ENCODE data around the gene KCNA2. TPM values are rescaled to one million over a fixed set of nuclear protein-coding genes. Genes with fewer than 3 reads are reported as not detected.

KCNA2 gene
- total RNA-seq, 1 experiment from 2014 or later: 1.1 TPM

- ChIA-PET CTCF (no interaction called here), POLR2A (no interaction called here)
- H3K27me3 ChIP-seq (ENCODE audit: control insufficient read depth, insufficient read depth, low read length): peaks cover under 1% of the 10 kb centered on the region; the same call in 1 of the 2 replicates
- no peak for TF ChIP-seq REST (IDR thresholded peaks at IDR 0.05; ENCODE audit: insufficient read depth in 1 of 2, low read depth in 2 of 2, low read length in 1 of 2)
- no peak for TF ChIP-seq TCF7L2 (IDR thresholded peaks at IDR 0.05; ENCODE audit: low read depth, low read length)
- TF ChIP-seq SIN3A (IDR thresholded peaks at IDR 0.05; ENCODE audit: borderline replicate concordance, insufficient read depth, low read depth, low read length): no peak
- no peak for TF ChIP-seq POLR2AphosphoS5 (IDR thresholded peaks at IDR 0.05; ENCODE audit: low read depth, low read length)
- TF ChIP-seq CTCF (IDR thresholded peaks at IDR 0.05): no peak
- no peak for DNase-seq (ENCODE audit: low read depth, low spot score)
- no peaks in the 10 kb centered on the region for H3K9me3 ChIP-seq (ENCODE audit: control insufficient read depth, insufficient read depth, low read depth, low read length)
- no peak overlapping the region for H3K4me3 ChIP-seq (ENCODE audit: low read depth in 2 of 2, low read length in 2 of 2)
- no peak for ATAC-seq
- H3K27ac ChIP-seq (ENCODE audit: low read length): no peak overlapping the region
- intact Hi-C loops (cut with micrococcal nuclease; ENCODE audit: unreplicated experiment): no loop called here
- in situ Hi-C loops (cut with HindIII; ENCODE audit: low pct_unique_long_range_greater_than_20kb, low sequenced_read_pairs): no loop called here
- H3K4me1 ChIP-seq (ENCODE audit: control insufficient read depth, insufficient read depth, low read length): no peaks in the 10 kb centered on the region
- BruUV-seq (replicated peaks): no TSS peak
- H3K36me3 ChIP-seq (ENCODE audit: control insufficient read depth, insufficient read depth, low read length): no peaks in the 10 kb centered on the region
These were observed 3.7 kb downstream of the KCNA2 start for GRCh38 chr1:110602466-110602865.

GRCh38 chr1:110601332-110601731 lies 4.8 kb downstream of the KCNA2 start:
- Histone ChIP-seq H3K27me3 (ENCODE audit: control insufficient read depth, insufficient read depth, low read length) (no peaks in the 10 kb centered on the region; the same call in 1 of the 2 replicates), H3K4me1 (ENCODE audit: control insufficient read depth, insufficient read depth, low read length) (no peaks in the 10 kb centered on the region), H3K27ac (ENCODE audit: low read length) (no peak overlapping the region), H3K9me3 (ENCODE audit: control insufficient read depth, insufficient read depth, low read depth, low read length) (no peaks in the 10 kb centered on the region), H3K4me3 (ENCODE audit: low read depth in 2 of 2, low read length in 2 of 2) (no peak overlapping the region), H3K36me3 (ENCODE audit: control insufficient read depth, insufficient read depth, low read length) (no peaks in the 10 kb centered on the region)
- BruUV-seq (replicated peaks): no TSS peak
- ATAC-seq (no peak), DNase-seq (ENCODE audit: low read depth, low spot score) (no peak)
- intact Hi-C loops (cut with micrococcal nuclease; ENCODE audit: unreplicated experiment) (no loop called here), in situ Hi-C loops (cut with HindIII; ENCODE audit: low pct_unique_long_range_greater_than_20kb, low sequenced_read_pairs) (no loop called here)
- no peak for TF ChIP-seq SIN3A (IDR thresholded peaks at IDR 0.05; ENCODE audit: borderline replicate concordance, insufficient read depth, low read depth, low read length)
- no peak for TF ChIP-seq POLR2AphosphoS5 (IDR thresholded peaks at IDR 0.05; ENCODE audit: low read depth, low read length)
- ChIA-PET CTCF (no interaction called here), POLR2A (no interaction called here)

GRCh38 chr1:110600716-110601115 lies 5.4 kb downstream of the KCNA2 start:
- Histone ChIP-seq H3K4me3 (ENCODE audit: low read depth in 2 of 2, low read length in 2 of 2) (no peak overlapping the region), H3K27me3 (ENCODE audit: control insufficient read depth, insufficient read depth, low read length) (no peaks in the 10 kb centered on the region), H3K9me3 (ENCODE audit: control insufficient read depth, insufficient read depth, low read depth, low read length) (no peaks in the 10 kb centered on the region), H3K27ac (ENCODE audit: low read length) (no peak overlapping the region), H3K4me1 (ENCODE audit: control insufficient read depth, insufficient read depth, low read length) (no peaks in the 10 kb centered on the region), H3K36me3 (ENCODE audit: control insufficient read depth, insufficient read depth, low read length) (no peaks in the 10 kb centered on the region)
- intact Hi-C loops (cut with micrococcal nuclease; ENCODE audit: unreplicated experiment) (no loop called here), in situ Hi-C loops (cut with HindIII; ENCODE audit: low pct_unique_long_range_greater_than_20kb, low sequenced_read_pairs) (no loop called here)
- DNase-seq (ENCODE audit: low read depth, low spot score) (no peak), ATAC-seq (no peak)
- no TSS peak for BruUV-seq (replicated peaks)
- POLR2A ChIA-PET: no interaction called here
- CTCF ChIA-PET: no interaction called here
- TF ChIP-seq SIN3A (IDR thresholded peaks at IDR 0.05; ENCODE audit: borderline replicate concordance, insufficient read depth, low read depth, low read length) (no peak), REST (IDR thresholded peaks at IDR 0.05; ENCODE audit: insufficient read depth in 1 of 2, low read depth in 2 of 2, low read length in 1 of 2) (no peak), POLR2AphosphoS5 (IDR thresholded peaks at IDR 0.05; ENCODE audit: low read depth, low read length) (no peak), TCF7L2 (IDR thresholded peaks at IDR 0.05; ENCODE audit: low read depth, low read length) (no peak), CTCF (IDR thresholded peaks at IDR 0.05) (no peak)

Data from Panc1 (cell line).